Ishikawa (cell line): ENCODE data around the gene HS6ST2.

ENCODE experiments used
- CEBPB ChIP-seq: IDR thresholded peaks from 2 replicates; pipeline ENCODE4 v1.6.1; 2012
- CREB1 ChIP-seq: IDR thresholded peaks from 2 replicates; pipeline ENCODE4 v1.6.1; 2012; ENCODE audit warnings: low read depth
- EGR1 ChIP-seq: IDR thresholded peaks from 2 replicates; pipeline ENCODE4 v1.6.1; 2012
- EP300 ChIP-seq: IDR thresholded peaks from 2 replicates; pipeline ENCODE4 v1.6.1; 2012; ENCODE audit warnings: borderline replicate concordance
- FOXM1 ChIP-seq: IDR thresholded peaks from 2 replicates; pipeline ENCODE4 v1.6.1; 2012; ENCODE audit warnings: low read depth, borderline replicate concordance
- MAX ChIP-seq: IDR thresholded peaks from 2 replicates; pipeline ENCODE4 v1.6.1; 2012
- NFIC ChIP-seq: IDR thresholded peaks from 2 replicates; pipeline ENCODE4 v1.6.1; 2012
- RAD21 ChIP-seq: IDR thresholded peaks from 2 replicates; pipeline ENCODE4 v1.6.1; 2012; ENCODE audit warnings: low read depth
- REST ChIP-seq: IDR thresholded peaks from 2 replicates; pipeline ENCODE4 v1.6.1; 2012; ENCODE audit warnings: low read depth, mild to moderate bottlenecking
- TAF1 ChIP-seq: IDR thresholded peaks from 2 replicates; pipeline ENCODE4 v1.6.1; 2012; ENCODE audit warnings: low read depth, mild to moderate bottlenecking
- TCF12 ChIP-seq: IDR thresholded peaks from 2 replicates; pipeline ENCODE4 v1.6.1; 2012; ENCODE audit warnings: low read depth
- TEAD4 ChIP-seq: IDR thresholded peaks from 2 replicates; pipeline ENCODE4 v1.6.1; 2012
- USF1 ChIP-seq: IDR thresholded peaks from 2 replicates; pipeline ENCODE4 v1.6.1; 2012
- YY1 ChIP-seq: IDR thresholded peaks from 2 replicates; pipeline ENCODE4 v1.6.1; 2012; ENCODE audit warnings: low read depth
- ZBTB7A ChIP-seq: IDR thresholded peaks from 2 replicates; pipeline ENCODE4 v1.6.1; 2012; ENCODE audit warnings: low read depth

Gene HS6ST2

GRCh38 chrX:132775263-132775823 is 183.1 kb downstream of the HS6ST2 start:
- TF ChIP-seq EP300 (no peak), TEAD4 (no peak), TCF12 (no peak), YY1 (no peak), NFIC (no peak), CREB1 (no peak), ZBTB7A (no peak), TAF1 (no peak), FOXM1 (no peak), REST (no peak), USF1 (no peak), CEBPB (no peak), EGR1 (no peak), MAX (no peak), RAD21 (no peak)

- TF ChIP-seq MAX: no peak
- no peak for TF ChIP-seq FOXM1
- TF ChIP-seq EP300: no peak
- TF ChIP-seq TAF1: no peak
- TF ChIP-seq NFIC: no peak
- no peak for TF ChIP-seq RAD21
- no peak for TF ChIP-seq YY1
- no peak for TF ChIP-seq TCF12
- TF ChIP-seq EGR1: no peak
- TF ChIP-seq REST: no peak
- no peak for TF ChIP-seq TEAD4
Measured at GRCh38 chrX:132774010-132774714, 184.3 kb downstream of the HS6ST2 start.

GRCh38 chrX:132769609-132770008 is 188.8 kb downstream of the HS6ST2 start:
- TF ChIP-seq EGR1: no peak
- no peak for TF ChIP-seq ZBTB7A
- no peak for TF ChIP-seq REST
- no peak for TF ChIP-seq TAF1
- no peak for TF ChIP-seq NFIC
- TF ChIP-seq EP300: no peak

GRCh38 chrX:132766452-132766851 is 192.0 kb downstream of the HS6ST2 start:
- TF ChIP-seq EP300 (no peak), MAX (no peak), FOXM1 (no peak), YY1 (no peak), REST (no peak), ZBTB7A (no peak), TEAD4 (no peak), RAD21 (no peak), TAF1 (no peak), CREB1 (no peak), NFIC (no peak), EGR1 (no peak), CEBPB (no peak)
